GM18507 (cell line): ENCODE measurements around the gene SPTLC3.

ENCODE experiments used
- DNase-seq: peaks from one replicate; pipeline ENCODE4 v3.0.0; 2011; ENCODE audit warnings: low read depth; ENCODE audit not compliant: insufficient read length; ENCODE audit errors: extremely low spot score
- FAIRE-seq: peaks from 2 replicates; lab custom pipeline; 2011; peaks lifted over from hg19 to GRCh38; lab: Jason Lieb, UNC

Gene SPTLC3

GRCh38 chr20:13213335-13213734 lies 204.6 kb downstream of the SPTLC3 start:
- DNase-seq, result no peak
- FAIRE-seq, result no peak

GRCh38 chr20:13216533-13216932 lies 207.8 kb downstream of the SPTLC3 start:
- FAIRE-seq (no peak), DNase-seq (no peak)
